Tibial nerve (tissue), 4 donors: ENCODE data around the gene EYA2.

ENCODE experiments used
- EP300 ChIP-seq, 2 donors: sonication (generic); formaldehyde crosslinking; IDR thresholded peaks; one replicate each; pipeline ENCODE4 v1.6.1; 2017; ENCODE audit warnings: antibody characterized with exemption in 2 of 2, mild to moderate bottlenecking in 1 of 2
- POLR2A ChIP-seq, 2 donors: fragments of 450-650 bp; IDR thresholded peaks; one replicate each; pipeline ENCODE4 v1.6.1; 2017; ENCODE audit warnings: antibody characterized with exemption in 2 of 2, mild to moderate bottlenecking in 2 of 2, moderate library complexity in 2 of 2
- TF ChIP-seq, protein P1 (sequence below), 5 experiments: fragments of 200-600 bp in 3 of 5; fragments of 450-650 bp in 2 of 5; sonication (generic) in 3 of 5; IDR thresholded peaks; one replicate each; pipeline ENCODE4 v1.5.1; 2016 to 2019; ENCODE audit warnings: antibody characterized with exemption in 5 of 5, mild to moderate bottlenecking in 3 of 5, moderate library complexity in 2 of 5

- TF ChIP-seq POLR2A (IDR thresholded peaks at IDR 0.05) (no peak), EP300 (IDR thresholded peaks at IDR 0.05) (no peak)
- TF ChIP-seq, protein P1, sequence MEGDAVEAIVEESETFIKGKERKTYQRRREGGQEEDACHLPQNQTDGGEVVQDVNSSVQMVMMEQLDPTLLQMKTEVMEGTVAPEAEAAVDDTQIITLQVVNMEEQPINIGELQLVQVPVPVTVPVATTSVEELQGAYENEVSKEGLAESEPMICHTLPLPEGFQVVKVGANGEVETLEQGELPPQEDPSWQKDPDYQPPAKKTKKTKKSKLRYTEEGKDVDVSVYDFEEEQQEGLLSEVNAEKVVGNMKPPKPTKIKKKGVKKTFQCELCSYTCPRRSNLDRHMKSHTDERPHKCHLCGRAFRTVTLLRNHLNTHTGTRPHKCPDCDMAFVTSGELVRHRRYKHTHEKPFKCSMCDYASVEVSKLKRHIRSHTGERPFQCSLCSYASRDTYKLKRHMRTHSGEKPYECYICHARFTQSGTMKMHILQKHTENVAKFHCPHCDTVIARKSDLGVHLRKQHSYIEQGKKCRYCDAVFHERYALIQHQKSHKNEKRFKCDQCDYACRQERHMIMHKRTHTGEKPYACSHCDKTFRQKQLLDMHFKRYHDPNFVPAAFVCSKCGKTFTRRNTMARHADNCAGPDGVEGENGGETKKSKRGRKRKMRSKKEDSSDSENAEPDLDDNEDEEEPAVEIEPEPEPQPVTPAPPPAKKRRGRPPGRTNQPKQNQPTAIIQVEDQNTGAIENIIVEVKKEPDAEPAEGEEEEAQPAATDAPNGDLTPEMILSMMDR (IDR thresholded peaks at IDR 0.05): no peak
Measured at GRCh38 chr20:47224300-47224791, 329.7 kb downstream of the EYA2 start.
